Epidermal melanocyte (primary cell): ENCODE results near the gene LIPT2.

Experiments
- DNase-seq: peaks from one replicate; pipeline ENCODE4 v3.0.0; 2011; ENCODE audit warnings: low spot score; ENCODE audit not compliant: insufficient read length

The LIPT2 gene

GRCh38 chr11:74504100-74504691 lies 10.7 kb upstream of the LIPT2 start:
- DNase-seq = no peak

GRCh38 chr11:74494916-74495315 lies 1.4 kb upstream of the LIPT2 start:
- no peak for DNase-seq

DNA sequence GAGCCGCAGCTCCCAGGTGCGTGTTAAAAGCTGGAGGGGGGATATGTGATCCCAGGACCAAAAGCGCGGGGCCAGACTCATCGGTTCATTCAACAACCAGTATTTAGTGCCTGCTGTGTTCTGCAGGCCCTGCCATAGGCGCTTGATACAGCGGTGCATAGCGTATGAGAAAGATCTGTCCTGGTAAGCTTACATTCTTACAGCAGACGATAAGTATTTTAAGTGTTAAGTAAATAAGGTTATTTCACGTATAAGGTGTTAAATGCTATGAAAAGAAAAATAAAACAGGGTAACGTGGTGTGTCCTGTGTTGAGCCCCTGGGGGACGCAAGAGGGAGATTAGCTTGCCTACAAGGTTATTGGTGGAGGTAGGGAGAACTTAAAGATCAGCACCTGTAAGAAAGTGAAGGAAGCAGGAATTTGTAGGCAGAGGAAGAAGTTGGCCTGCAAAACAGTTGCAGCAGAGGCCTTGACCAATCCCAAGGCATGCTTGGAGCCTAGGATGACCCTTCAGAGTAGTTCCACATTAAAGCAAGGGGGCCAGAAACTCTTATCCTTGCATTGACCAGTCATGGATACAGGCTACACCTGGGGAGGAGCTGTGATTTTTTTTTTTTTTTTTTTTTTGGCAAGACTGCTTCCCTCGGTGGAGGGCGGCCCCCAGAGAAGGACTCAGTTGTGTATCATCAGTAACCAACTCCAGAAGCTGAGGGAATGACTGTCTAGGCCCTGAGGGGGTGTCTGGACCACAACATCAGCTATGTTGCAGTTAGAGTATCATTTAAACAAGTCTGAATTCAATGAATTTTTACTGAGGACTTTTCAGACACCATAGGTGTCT lies 487 bp upstream of the LIPT2 start:
- no peak for DNase-seq

DNA sequence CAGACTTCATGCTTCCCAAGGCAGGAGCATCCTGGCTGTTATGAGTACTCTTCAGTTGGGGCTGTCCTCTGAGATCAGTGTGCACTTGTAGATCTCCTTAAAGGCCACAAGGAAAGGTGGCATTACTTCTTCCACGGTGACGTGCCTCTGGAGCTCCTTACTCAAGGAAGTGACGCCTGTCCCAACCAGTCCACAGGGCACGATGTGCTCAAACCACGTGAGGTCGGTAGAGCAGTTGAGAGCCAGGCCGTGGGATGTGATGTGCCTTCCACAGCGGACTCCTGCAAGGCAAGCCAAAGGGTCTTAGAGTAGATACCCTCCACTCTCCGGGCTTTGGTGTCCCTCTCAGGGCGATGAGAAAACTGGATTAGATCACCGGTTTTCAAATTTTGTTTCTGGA lies 1.4 kb downstream of the LIPT2 start:
- DNase-seq = no peak

DNA sequence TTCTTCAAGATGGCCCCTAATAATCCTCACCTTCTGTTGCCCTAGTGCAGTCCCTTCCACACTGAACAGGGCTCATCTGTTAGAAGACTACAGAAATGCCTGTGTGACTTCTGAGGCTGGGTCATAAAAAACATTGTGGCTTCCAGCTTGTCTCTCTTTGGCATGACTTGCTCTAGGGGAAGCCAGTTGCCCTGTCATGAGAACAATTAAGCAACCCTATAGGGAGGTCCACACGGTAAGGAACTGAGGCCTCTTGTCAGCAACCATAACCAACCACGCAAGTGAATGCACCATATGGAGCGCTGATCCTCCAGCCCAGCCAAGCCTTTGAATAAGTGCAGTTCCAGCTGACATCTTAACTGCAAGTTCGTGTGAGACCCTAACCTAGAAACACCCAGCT lies 2.6 kb downstream of the LIPT2 start:
- DNase-seq = no peak

- DNase-seq = no peak
Measured at GRCh38 chr11:74487875-74488274, 5.6 kb downstream of the LIPT2 start.

- DNase-seq = no peak
Measured at GRCh38 chr11:74485868-74486267, 7.7 kb downstream of the LIPT2 start.

GRCh38 chr11:74480688-74481417 lies 12.7 kb downstream of the LIPT2 start:
- DNase-seq = no peak

GRCh38 chr11:74479732-74480123 lies 13.8 kb downstream of the LIPT2 start:
- DNase-seq = no peak

- DNase-seq = no peak
Measured at GRCh38 chr11:74478877-74479731, 14.4 kb downstream of the LIPT2 start.

DNA sequence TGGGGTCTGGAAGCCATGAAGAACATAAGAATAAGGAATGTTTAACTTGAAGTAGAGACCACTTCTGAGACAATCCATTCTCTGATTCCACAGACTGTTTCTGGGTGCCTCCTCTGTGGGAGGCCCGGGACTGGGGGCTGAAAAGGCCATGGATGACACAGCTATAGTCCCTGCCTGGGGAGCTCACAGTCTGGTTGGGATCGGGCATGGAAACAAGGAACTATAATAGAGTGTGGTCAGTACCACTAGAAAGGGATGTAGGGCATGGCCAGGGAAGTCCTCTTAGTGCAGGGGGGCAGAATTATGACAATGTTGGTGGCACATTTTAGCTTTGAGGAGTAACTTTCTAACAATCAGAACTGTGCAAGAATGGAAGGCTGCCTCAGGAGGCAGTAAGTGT lies 17.0 kb downstream of the LIPT2 start:
- DNase-seq = no peak

DNA sequence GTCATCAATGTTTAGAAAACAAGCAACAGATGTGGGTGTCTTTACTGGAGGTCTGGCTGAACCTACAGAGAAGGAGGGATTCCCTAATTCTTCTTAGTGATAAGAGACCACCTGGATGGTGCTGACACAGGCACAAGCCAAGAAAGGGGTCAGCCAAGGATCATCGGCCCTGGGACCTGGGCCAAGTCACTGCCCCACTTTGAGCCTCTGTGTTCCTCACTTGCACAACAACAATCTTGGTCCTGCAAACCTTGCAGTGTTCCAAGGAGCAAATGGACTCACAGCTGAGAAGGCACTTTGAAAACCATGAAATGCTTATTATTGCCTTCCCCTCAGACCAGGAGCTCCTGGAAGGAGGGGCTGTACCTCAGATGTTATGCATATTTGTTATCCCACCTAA lies 19.2 kb downstream of the LIPT2 start:
- no peak for DNase-seq

- no peak for DNase-seq
Measured at GRCh38 chr11:74473382-74474173, 19.9 kb downstream of the LIPT2 start.

GRCh38 chr11:74471668-74472429 lies 21.7 kb downstream of the LIPT2 start:
- no peak for DNase-seq

- no peak for DNase-seq
Measured at GRCh38 chr11:74471037-74471436, 22.5 kb downstream of the LIPT2 start.

- DNase-seq = no peak
Measured at GRCh38 chr11:74470526-74470925, 23.0 kb downstream of the LIPT2 start.

DNA sequence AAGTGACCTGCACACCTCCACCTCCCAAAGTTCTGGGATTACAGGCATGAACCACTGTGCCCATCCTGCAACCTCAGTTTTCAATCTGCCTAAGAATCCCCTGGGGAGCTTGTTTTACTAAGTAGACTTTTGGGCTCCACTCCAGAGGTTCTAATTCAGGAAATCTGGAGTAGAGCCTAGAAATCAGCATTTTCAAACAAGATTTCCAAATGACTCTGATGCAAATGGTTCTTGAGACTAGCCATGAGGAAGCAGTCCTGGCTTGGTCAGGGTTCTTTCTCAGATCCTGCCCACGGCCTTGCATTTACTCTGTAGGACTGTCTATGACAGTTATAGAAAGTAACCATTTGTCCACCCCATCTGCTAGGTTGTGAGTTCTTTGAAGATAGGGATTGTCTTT lies 24.6 kb downstream of the LIPT2 start:
- no peak for DNase-seq

GRCh38 chr11:74468521-74468920 lies 25.0 kb downstream of the LIPT2 start:
- no peak for DNase-seq

DNA sequence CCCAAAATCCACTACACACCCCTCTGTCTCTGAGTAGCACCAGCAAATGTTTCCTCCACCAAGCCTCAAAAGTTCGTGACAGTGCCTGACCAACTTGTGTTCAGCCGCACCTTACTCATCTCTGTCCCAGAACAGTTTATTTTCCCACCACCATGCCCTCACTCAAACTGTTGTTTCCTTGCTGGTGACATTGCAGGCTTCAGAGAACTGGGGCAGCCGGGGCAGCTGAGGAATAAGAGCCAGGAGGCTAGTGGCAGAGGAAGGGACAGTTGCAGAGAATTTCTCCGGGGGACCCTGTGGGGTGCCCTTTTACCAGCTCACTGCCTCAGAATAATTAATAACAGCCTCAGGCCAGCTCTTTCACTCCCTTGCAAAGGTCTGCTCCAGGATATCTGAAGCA lies 25.5 kb downstream of the LIPT2 start:
- no peak for DNase-seq
